Osteoblast (primary cell): ENCODE measurements around the gene ABLIM3. TPM values are rescaled to one million over a fixed set of nuclear protein-coding genes. Genes with fewer than 3 reads are reported as not detected.

ENCODE experiments used
- DNase-seq: peaks from one replicate; pipeline ENCODE4 v3.0.0; 2011; ENCODE audit warnings: low spot score, mixed read lengths; ENCODE audit not compliant: insufficient read length; ENCODE audit errors: missing footprints
- H2AFZ ChIP-seq: 2 replicates; pipeline ENCODE4 v1.6.0; 2011; ENCODE audit warnings: mild to moderate bottlenecking, low read length
- H3K27ac ChIP-seq: 2 replicates; pipeline ENCODE4 v1.5.1; 2011; ENCODE audit warnings: mild to moderate bottlenecking, low read depth, low read length, moderate library complexity
- H3K27me3 ChIP-seq: 2 replicates; pipeline ENCODE4 v1.6.0; 2012; ENCODE audit warnings: mild to moderate bottlenecking, control low read depth, inconsistent platforms, low read length, moderate library complexity; ENCODE audit not compliant: insufficient read depth
- H3K36me3 ChIP-seq: 2 replicates; pipeline ENCODE4 v1.5.1; 2011; ENCODE audit warnings: mild to moderate bottlenecking, low read length, control low read depth, moderate library complexity; ENCODE audit not compliant: insufficient read depth
- H3K4me1 ChIP-seq: 2 replicates; pipeline ENCODE4 v1.5.1; 2011; ENCODE audit warnings: mild to moderate bottlenecking, low read length, control low read depth, moderate library complexity; ENCODE audit not compliant: insufficient read depth
- H3K4me2 ChIP-seq: 2 replicates; pipeline ENCODE4 v1.6.0; 2011; ENCODE audit warnings: mild to moderate bottlenecking, low read length; ENCODE audit not compliant: insufficient read depth
- H3K4me3 ChIP-seq: fragments of 200-600 bp; sonication (generic); 3 replicates; pipeline ENCODE4 v1.5.1; 2012; ENCODE audit warnings: mild to moderate bottlenecking, low read length, inconsistent platforms; ENCODE audit not compliant: insufficient read depth
- H3K79me2 ChIP-seq: 2 replicates; pipeline ENCODE4 v1.6.0; 2012; ENCODE audit warnings: mild to moderate bottlenecking, low read length, control low read depth, inconsistent platforms; ENCODE audit not compliant: insufficient read depth
- H3K9me3 ChIP-seq: 2 replicates; pipeline ENCODE4 v1.5.1; 2011; ENCODE audit warnings: low read depth, low read length, control low read depth
- H4K20me1 ChIP-seq: 2 replicates; pipeline ENCODE4 v1.6.0; 2012; ENCODE audit warnings: mild to moderate bottlenecking, low read length, control low read depth; ENCODE audit not compliant: insufficient read depth
- CTCF ChIP-seq: IDR thresholded peaks from 2 replicates; pipeline ENCODE4 v1.5.1; 2011; ENCODE audit warnings: mild to moderate bottlenecking, low read depth, low read length, moderate library complexity; ENCODE audit errors: extremely low read depth
- total RNA-seq: library from RNA; depleted of rRNA; stranded (reverse); fragments of >200 nt; gene quantifications from 2 replicates; pipeline ENCODE4 v1.2.3, GENCODE V29; 2012

Gene ABLIM3
- total RNA-seq, 1 donor, result 5.8 TPM

- Histone ChIP-seq H3K27ac (no peak overlapping the region), H3K4me2 (no peak overlapping the region), H3K79me2 (no peaks in the 10 kb centered on the region), H3K9me3 (no peaks in the 10 kb centered on the region), H3K4me3 (no peak overlapping the region), H2AFZ (no peak overlapping the region), H3K36me3 (no peaks in the 10 kb centered on the region), H3K27me3 (no peaks in the 10 kb centered on the region), H4K20me1 (no peaks in the 10 kb centered on the region), H3K4me1 (peaks cover 25% of the 10 kb centered on the region)
- DNase-seq, result no peak
- no peak for TF ChIP-seq CTCF
Measured at GRCh38 chr5:149177911-149178565, 36.7 kb downstream of the ABLIM3 start.

GRCh38 chr5:149181732-149182131, 40.4 kb downstream of the ABLIM3 start:
- TF ChIP-seq CTCF, result no peak
- H3K36me3 ChIP-seq, result peaks cover 8% of the 10 kb centered on the region
- DNase-seq, result no peak
- no peak overlapping the region for H3K4me2 ChIP-seq
- no peak overlapping the region for H3K4me3 ChIP-seq
- H3K79me2 ChIP-seq, result no peaks in the 10 kb centered on the region
- H3K4me1 ChIP-seq, result peaks cover 2% of the 10 kb centered on the region
- H3K27me3 ChIP-seq, result no peaks in the 10 kb centered on the region
- H2AFZ ChIP-seq, result no peak overlapping the region
- H4K20me1 ChIP-seq, result no peaks in the 10 kb centered on the region
- no peak overlapping the region for H3K27ac ChIP-seq
- H3K9me3 ChIP-seq, result no peaks in the 10 kb centered on the region

- H3K9me3 ChIP-seq, result no peaks in the 10 kb centered on the region
- no peak for DNase-seq
- no peak overlapping the region for H2AFZ ChIP-seq
- no peaks in the 10 kb centered on the region for H4K20me1 ChIP-seq
- H3K4me1 ChIP-seq, result peaks cover 2% of the 10 kb centered on the region
- TF ChIP-seq CTCF, result no peak
- H3K36me3 ChIP-seq, result peaks cover 8% of the 10 kb centered on the region
- H3K27me3 ChIP-seq, result no peaks in the 10 kb centered on the region
- no peak overlapping the region for H3K4me3 ChIP-seq
- no peaks in the 10 kb centered on the region for H3K79me2 ChIP-seq
- H3K27ac ChIP-seq, result no peak overlapping the region
- H3K4me2 ChIP-seq, result no peak overlapping the region
Measured at GRCh38 chr5:149182241-149182640, 40.9 kb downstream of the ABLIM3 start.

DNA sequence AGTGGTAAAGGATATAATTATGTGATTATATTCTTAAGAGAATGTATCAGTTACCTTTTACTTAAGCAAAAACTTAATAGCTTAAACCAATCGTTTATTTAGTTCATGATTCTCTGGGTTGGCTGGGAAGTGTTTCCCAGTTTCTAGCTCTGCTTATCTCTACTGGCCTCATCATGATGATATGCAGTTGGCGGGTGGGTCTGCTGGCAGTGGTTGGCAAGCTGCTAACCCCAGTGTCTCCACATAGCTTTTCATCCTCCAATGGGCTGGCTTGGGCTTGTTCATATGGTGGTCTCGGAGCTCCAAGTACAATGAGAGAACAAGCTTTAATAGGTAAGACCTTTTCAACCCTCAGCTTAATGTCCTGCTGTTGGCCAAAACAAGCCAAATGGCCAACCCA, 43.8 kb downstream of the ABLIM3 start:
- Histone ChIP-seq H4K20me1 (no peaks in the 10 kb centered on the region), H3K4me3 (no peak overlapping the region), H3K4me1 (peaks cover 10% of the 10 kb centered on the region), H3K27ac (no peak overlapping the region), H2AFZ (no peak overlapping the region), H3K27me3 (no peaks in the 10 kb centered on the region), H3K36me3 (peaks cover 8% of the 10 kb centered on the region), H3K79me2 (no peaks in the 10 kb centered on the region), H3K9me3 (no peaks in the 10 kb centered on the region), H3K4me2 (no peak overlapping the region)
- no peak for DNase-seq
- no peak for TF ChIP-seq CTCF
